Heart left ventricle (tissue), 16 donors: ENCODE results near the gene DCT. TPM values are rescaled to one million over a fixed set of nuclear protein-coding genes. Genes with fewer than 3 reads are reported as not detected.

ENCODE experiments used
- ATAC-seq, 4 donors: fragments of 200-7000 bp; cut with Tn5 transposase; one replicate each; pipeline ENCODE4 v1.9.1; 2020 to 2022; ENCODE audit warnings: moderate library complexity in 4 of 4, mild to moderate bottlenecking in 3 of 4, moderate number of reproducible peaks in 1 of 4
- DNase-seq, 5 donors: peaks; one replicate each; pipeline ENCODE4 v3.0.0-alpha.2; 2020
- H3K27ac ChIP-seq, 12 donors: fragments of 200-600 bp; sonication (generic) in 4 of 12; one replicate each; pipeline versions ENCODE4 v1.5.0 to v1.8.0; 2016 to 2022; ENCODE audit warnings: mild to moderate bottlenecking in 2 of 12
- H3K27me3 ChIP-seq, 9 donors: fragments of 200-600 bp; sonication (generic) in 2 of 9; one replicate each; pipeline versions ENCODE4 v1.5.1 to v1.8.0; 2016 to 2022; ENCODE audit warnings: mild to moderate bottlenecking in 3 of 9
- H3K36me3 ChIP-seq, 9 donors: fragments of 200-600 bp; sonication (generic) in 2 of 9; one replicate each; pipeline versions ENCODE4 v1.5.0 to v1.8.0; 2018 to 2022; ENCODE audit warnings: mild to moderate bottlenecking in 2 of 9
- H3K4me1 ChIP-seq, 12 donors: fragments of 200-600 bp; sonication (generic) in 4 of 12; one replicate each; pipeline versions ENCODE4 v1.5.0 to v1.8.0; 2016 to 2022; ENCODE audit warnings: mild to moderate bottlenecking in 3 of 12
- H3K4me3 ChIP-seq, 12 donors: fragments of 200-600 bp; sonication (generic) in 4 of 12; one replicate each; pipeline versions ENCODE4 v1.5.0 to v1.8.0; 2017 to 2022; ENCODE audit warnings: mild to moderate bottlenecking in 9 of 12, moderate library complexity in 4 of 12
- H3K9me3 ChIP-seq, 12 donors: fragments of 200-600 bp; sonication (generic) in 4 of 12; one replicate each; pipeline versions ENCODE4 v1.5.0 to v1.8.0; 2016 to 2022; ENCODE audit warnings: mild to moderate bottlenecking in 1 of 12
- POLR2A ChIP-seq, 2 donors: fragments of 450-650 bp; IDR thresholded peaks; one replicate each; pipeline ENCODE4 v1.6.1; 2017; ENCODE audit warnings: antibody characterized with exemption in 2 of 2, mild to moderate bottlenecking in 2 of 2, moderate library complexity in 2 of 2
- WGBS, 4 donors: extraction: QIAGEN DNeasy Blood & Tissue Kit in 2 of 4; methylation state at CpG; one replicate each; pipeline versions ENCODE4 v1.1.5 to v1.1.7; 2013 to 2018; 5-methylcytosine and 5-hydroxymethylcytosine counted together
- intact Hi-C, 10 donors: fragments of 100-400 bp; cut with DNase I; formaldehyde crosslinking; loops; one replicate each; pipeline versions ENCODE4 v1.11.1 to v1.14.2; 2022
- polyA plus RNA-seq, 2 donors: library from polyadenylated mRNA; stranded (reverse); fragments of 200-250 nt; gene quantifications; one replicate each; pipeline ENCODE4 v1.2.3, GENCODE V29; 2013
- total RNA-seq, 9 donors: library from RNA; depleted of rRNA in 2 of 9; stranded (reverse); fragments of >200 nt in 2 of 9; fragmentation: NEBNext Ultra II Directional in 3 of 9; extraction: Animal tissue kit (Norgen Biotek cat#: 25700) in 3 of 9; gene quantifications; one replicate each; pipeline versions ENCODE4 v1.1.0 to v1.2.4, GENCODE V29; 2016 to 2023
- TF ChIP-seq, protein P1 (sequence below), 12 donors: fragments of 200-600 bp; sonication (generic) in 4 of 12; IDR thresholded peaks; one replicate each; pipeline versions ENCODE4 v1.5.0 to v1.8.0; 2018 to 2022; ENCODE audit warnings: antibody characterized with exemption in 12 of 12, mild to moderate bottlenecking in 5 of 12
- donor health status: ischemic (EF 13 %, LVEDD 7.1; RV severe dilation, severe dysfunction).
- donor health status: healthy with polysubstance abuse.
- donor health status: DM: no; HTN: yes; CAD: no.
- donor health status: DM: no; HTN: no; CAD: no.
- donor health status: ischemic (EF 25% LVEDD 6.9; RV normal size, moderate dysfunction).
- donor health status: ischemic (EF 25% LVEDD 5.7; RV mildly dilated, moderate dysfunction).
- donor health status: healthy.
- donor health status: DM: yes; HTN: yes; CAD: no.
- donor health status: ischemic (EF 35%, LVEDD 5.7; RV mildly dilated, moderate dysfunction).
- donor health status: nonischemic (EF 11% LVEDD 7.7; RV severe dilation, severe dysfunction).
- donor health status: DM: yes; HTN: yes; CAD: no.
- donor health status: PGD.
- donor health status: ischemic (EF 29% LVEDD 5.4; RV normal size, mild dysfunction).
- donor health status: nonischemic (EF 23%, LVEDD 6.1; RV moderate dilation, normal function).

DCT gene
- total and polyA plus RNA-seq, 11 donors = 0.11 to 0.88 (median 0.25) TPM; not detected in 3

DNA sequence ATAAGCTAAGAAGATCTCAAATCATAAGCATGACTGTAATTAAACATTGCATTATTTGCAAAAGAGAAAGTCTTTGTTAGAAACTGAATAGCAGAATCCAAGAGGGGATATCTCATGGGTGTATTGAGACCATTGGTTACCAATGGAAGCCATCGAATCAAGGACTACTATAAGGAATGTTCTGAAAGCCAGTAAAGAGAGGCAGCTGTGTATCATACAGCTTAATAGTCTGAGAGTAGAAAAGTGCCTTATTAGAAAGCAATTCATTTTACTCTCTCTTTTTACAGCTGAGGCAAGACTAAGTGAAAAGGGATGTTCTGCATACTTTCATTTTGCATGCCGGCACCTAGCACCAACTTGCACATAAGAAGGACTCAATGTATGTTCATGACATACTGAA lies 7.6 kb upstream of the DCT start:
- no peak for ATAC-seq
- Histone ChIP-seq H3K27ac (no peak overlapping the region), H3K4me1 (no peaks in the 10 kb centered on the region), H3K27me3 (peaks cover 0 to 9% (median 0%) of the 10 kb centered on the region in 9 donors), H3K9me3 (peaks cover 0 to 5% (median 0%) of the 10 kb centered on the region in 12 donors), H3K4me3 (no peak overlapping the region), H3K36me3 (no peaks in the 10 kb centered on the region)
- 83 to 91% (median 84%) methylated on average over 2 of the region's 2 CpGs for WGBS, 4 donors
- no peak for TF ChIP-seq POLR2A (IDR thresholded peaks at IDR 0.05)
- TF ChIP-seq, protein P1, sequence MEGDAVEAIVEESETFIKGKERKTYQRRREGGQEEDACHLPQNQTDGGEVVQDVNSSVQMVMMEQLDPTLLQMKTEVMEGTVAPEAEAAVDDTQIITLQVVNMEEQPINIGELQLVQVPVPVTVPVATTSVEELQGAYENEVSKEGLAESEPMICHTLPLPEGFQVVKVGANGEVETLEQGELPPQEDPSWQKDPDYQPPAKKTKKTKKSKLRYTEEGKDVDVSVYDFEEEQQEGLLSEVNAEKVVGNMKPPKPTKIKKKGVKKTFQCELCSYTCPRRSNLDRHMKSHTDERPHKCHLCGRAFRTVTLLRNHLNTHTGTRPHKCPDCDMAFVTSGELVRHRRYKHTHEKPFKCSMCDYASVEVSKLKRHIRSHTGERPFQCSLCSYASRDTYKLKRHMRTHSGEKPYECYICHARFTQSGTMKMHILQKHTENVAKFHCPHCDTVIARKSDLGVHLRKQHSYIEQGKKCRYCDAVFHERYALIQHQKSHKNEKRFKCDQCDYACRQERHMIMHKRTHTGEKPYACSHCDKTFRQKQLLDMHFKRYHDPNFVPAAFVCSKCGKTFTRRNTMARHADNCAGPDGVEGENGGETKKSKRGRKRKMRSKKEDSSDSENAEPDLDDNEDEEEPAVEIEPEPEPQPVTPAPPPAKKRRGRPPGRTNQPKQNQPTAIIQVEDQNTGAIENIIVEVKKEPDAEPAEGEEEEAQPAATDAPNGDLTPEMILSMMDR (IDR thresholded peaks at IDR 0.05) = no peak
- DNase-seq = no peak
- intact Hi-C loops = no loop called here

DNA sequence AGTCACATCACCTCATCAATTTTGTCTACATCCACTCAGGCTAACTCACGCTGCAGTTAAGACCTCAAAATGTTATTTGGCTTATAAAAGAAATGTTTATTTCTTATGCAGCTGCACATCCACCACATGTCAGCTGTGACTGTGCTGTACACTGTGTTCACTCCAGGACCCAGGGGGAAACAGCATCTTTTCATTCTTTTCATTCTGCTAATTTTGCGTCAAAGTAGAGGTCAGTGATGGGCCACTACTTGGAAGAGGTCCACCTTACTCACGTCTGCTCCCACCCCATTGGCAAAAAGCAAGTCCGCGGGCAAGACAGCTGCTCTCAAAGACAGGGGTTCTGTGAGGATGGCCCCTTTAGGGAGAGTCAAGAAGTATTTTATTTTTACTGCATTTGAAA lies 4.5 kb upstream of the DCT start:
- H3K9me3 ChIP-seq = no peaks in the 10 kb centered on the region
- 69 to 79% (median 74%) methylated on average over 5 of the region's 5 CpGs for WGBS, 4 donors
- peak in 1 of 5 donors; percentile 34 for DNase-seq
- TF ChIP-seq, protein P1 (IDR thresholded peaks at IDR 0.05) = no peak
- H3K4me1 ChIP-seq = peaks cover 0 to 8% (median 0%) of the 10 kb centered on the region in 12 donors
- H3K27ac ChIP-seq = no peak overlapping the region
- intact Hi-C loops = no loop called here
- peak in 2 of 4 donors; percentile 30 to 39 for ATAC-seq
- no peaks in the 10 kb centered on the region for H3K36me3 ChIP-seq
- H3K4me3 ChIP-seq = no peak overlapping the region
- peaks cover 0 to 9% (median 0%) of the 10 kb centered on the region in 9 donors for H3K27me3 ChIP-seq

DNA sequence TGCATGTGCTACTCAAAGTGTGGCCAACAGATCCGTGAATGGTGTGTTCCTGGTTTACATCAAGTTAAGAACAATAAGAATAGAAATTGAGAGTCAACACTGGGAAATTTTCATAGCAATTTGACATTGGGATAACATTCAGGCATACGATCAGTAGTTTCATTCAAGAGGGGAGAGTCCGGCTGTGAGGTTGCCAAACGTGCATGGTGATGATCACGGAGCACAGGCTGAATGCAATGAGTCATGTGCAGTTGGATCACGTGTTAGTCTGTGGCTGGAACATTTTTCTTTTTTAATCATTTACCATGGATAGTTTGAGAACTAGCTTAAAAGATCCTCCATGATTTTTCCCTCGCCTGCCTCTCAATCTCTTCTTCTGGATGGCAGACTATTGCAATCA lies 2.5 kb upstream of the DCT start:
- intact Hi-C loops = no loop called here
- Histone ChIP-seq H3K4me1 (peaks cover 0 to 8% (median 0%) of the 10 kb centered on the region in 12 donors), H3K27me3 (peaks cover 0 to 3% (median 0%) of the 10 kb centered on the region in 9 donors), H3K4me3 (no peak overlapping the region), H3K27ac (peak overlapping the region in 1 of 12 donors; percentile 46), H3K36me3 (no peaks in the 10 kb centered on the region), H3K9me3 (no peaks in the 10 kb centered on the region)
- WGBS, 4 donors = 68 to 75% (median 70%) methylated on average over 7 of the region's 7 CpGs
- no peak for TF ChIP-seq POLR2A (IDR thresholded peaks at IDR 0.05)
- TF ChIP-seq, protein P1 (IDR thresholded peaks at IDR 0.05) = no peak
- peak in 1 of 5 donors; percentile 54 for DNase-seq
- peak in 1 of 4 donors; percentile 55 for ATAC-seq

DNA sequence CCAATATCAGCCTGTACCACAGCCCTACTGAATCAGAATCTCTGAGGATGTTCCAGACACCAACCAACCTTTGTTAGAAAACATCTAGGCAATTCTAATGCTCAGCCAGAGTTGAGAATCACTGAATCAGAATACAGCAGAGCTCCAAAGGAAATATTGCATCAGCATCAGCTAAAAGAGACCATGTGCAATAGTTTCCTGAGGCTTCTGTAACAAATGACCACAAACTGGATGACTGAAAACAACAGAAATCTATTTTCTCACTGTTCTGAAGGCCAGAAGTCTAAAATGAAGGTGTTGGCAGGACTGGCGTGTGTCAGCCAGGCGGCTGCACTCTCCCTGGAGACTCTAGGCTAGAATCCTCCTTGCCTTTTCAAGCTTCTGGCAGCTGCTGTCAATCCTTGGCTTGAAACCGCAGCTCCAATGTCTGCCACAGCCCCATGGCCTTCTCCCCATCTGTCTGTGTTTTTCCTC lies 1.2 kb upstream of the DCT start:
- DNase-seq (peak in 4 of 5 donors; percentile 9 to 57 (median 33)), ATAC-seq (peak; percentile 61 to 81 (median 64))
- H3K27ac ChIP-seq = peak overlapping the region in 2 of 12 donors; percentile 14 to 46
- H3K27me3 ChIP-seq = peaks cover 0 to under 1% (median 0%) of the 10 kb centered on the region in 9 donors
- intact Hi-C loops = no loop called here
- no peaks in the 10 kb centered on the region for H3K36me3 ChIP-seq
- WGBS, 4 donors = 44 to 51% (median 46%) methylated on average over 3 of the region's 3 CpGs
- TF ChIP-seq, protein P1 (IDR thresholded peaks at IDR 0.05) = no peak
- no peak for TF ChIP-seq POLR2A (IDR thresholded peaks at IDR 0.05)
- H3K4me3 ChIP-seq = no peak overlapping the region
- H3K4me1 ChIP-seq = peaks cover 0 to 8% (median 0%) of the 10 kb centered on the region in 12 donors
- H3K9me3 ChIP-seq = no peaks in the 10 kb centered on the region
